ENCODE results near the gene PRR7.
"Not testable (repeated sequence)": the region's sequence is repeated elsewhere in the genome, so short reads cannot be mapped to it uniquely, and the experiment has no call there.

Gene PRR7

GRCh38 chr5:177484902-177485549 is 38.4 kb downstream of the PRR7 start:
- DNase-seq (ENCODE audit: low spot score) = no peak

GRCh38 chr5:177485753-177486152 is 39.1 kb downstream of the PRR7 start:
- not testable (repeated sequence) for DNase-seq (ENCODE audit: low spot score)

GRCh38 chr5:177486256-177486655 is 39.6 kb downstream of the PRR7 start:
- DNase-seq (ENCODE audit: low spot score) = no peak

- DNase-seq (ENCODE audit: low spot score) = no peak
Observed at GRCh38 chr5:177487144-177487543, 40.5 kb downstream of the PRR7 start.

GRCh38 chr5:177487975-177488374 is 41.4 kb downstream of the PRR7 start:
- DNase-seq (ENCODE audit: low spot score) = no peak

GRCh38 chr5:177489119-177489716 is 42.6 kb downstream of the PRR7 start:
- no peak for DNase-seq (ENCODE audit: low spot score)

GRCh38 chr5:177490311-177490991 is 43.8 kb downstream of the PRR7 start:
- DNase-seq (ENCODE audit: low spot score) = peak; percentile 58

GRCh38 chr5:177490992-177491391 is 44.4 kb downstream of the PRR7 start:
- DNase-seq (ENCODE audit: low spot score) = no peak

- no peak for DNase-seq (ENCODE audit: low spot score)
Observed at GRCh38 chr5:177491429-177491945, 44.9 kb downstream of the PRR7 start.

GRCh38 chr5:177491983-177492746 is 45.6 kb downstream of the PRR7 start:
- DNase-seq (ENCODE audit: low spot score) = no peak

- DNase-seq (ENCODE audit: low spot score) = no peak
Observed at GRCh38 chr5:177492841-177493240, 46.2 kb downstream of the PRR7 start.

- DNase-seq (ENCODE audit: low spot score) = no peak
Observed at GRCh38 chr5:177493795-177494345, 47.3 kb downstream of the PRR7 start.

GRCh38 chr5:177494346-177495195 is 48.0 kb downstream of the PRR7 start:
- no peak for DNase-seq (ENCODE audit: low spot score)

GRCh38 chr5:177495243-177496060 is 48.8 kb downstream of the PRR7 start:
- no peak for DNase-seq (ENCODE audit: low spot score)

- DNase-seq (ENCODE audit: low spot score) = no peak
Observed at GRCh38 chr5:177496070-177496726, 49.6 kb downstream of the PRR7 start.

GRCh38 chr5:177496727-177497291 is 50.2 kb downstream of the PRR7 start:
- DNase-seq (ENCODE audit: low spot score) = no peak

GRCh38 chr5:177497292-177498012 is 50.8 kb downstream of the PRR7 start, which contains the start of gene PDLIM7:
TSS of gene PDLIM7 (minus strand) at chr5:177497604. CDS start at chr5:177496512, 1,092 bp downstream.
- DNase-seq (ENCODE audit: low spot score) = peak; percentile 95

GRCh38 chr5:177498013-177498787 is 51.6 kb downstream of the PRR7 start:
- no peak for DNase-seq (ENCODE audit: low spot score)
